HepG2 (cell line): ENCODE measurements around the gene LARP1. TPM values are rescaled to one million over a fixed set of nuclear protein-coding genes. Genes with fewer than 3 reads are reported as not detected.

Source experiments
- ARHGAP35 ChIP-seq: sonication (generic); formaldehyde crosslinking; IDR thresholded peaks from 2 replicates; pipeline ENCODE4 v1.9.0; 2022; ENCODE audit warnings: mild to moderate bottlenecking, inconsistent platforms, moderate library complexity, missing genetic modification reagents, borderline replicate concordance
- ARNT ChIP-seq: fragments of 450-650 bp; IDR thresholded peaks from 2 replicates; pipeline ENCODE4 v1.6.1; 2017
- ATAD3A ChIP-seq: sonication (generic); formaldehyde crosslinking; IDR thresholded peaks from 2 replicates; pipeline ENCODE4 v1.4.0; 2020; ENCODE audit warnings: missing genetic modification reagents
- ATRX ChIP-seq: sonication (generic); formaldehyde crosslinking; IDR thresholded peaks from 2 replicates; pipeline ENCODE4 v1.4.0; 2020; ENCODE audit warnings: missing genetic modification reagents, borderline replicate concordance
- BCL3 ChIP-seq: sonication (generic); formaldehyde crosslinking; IDR thresholded peaks from 2 replicates; pipeline ENCODE4 v1.5.1; 2020; ENCODE audit warnings: mild to moderate bottlenecking, missing genetic modification reagents, moderate library complexity
- CREM ChIP-seq, 2 experiments: sonication (generic) in 1 of 2; formaldehyde crosslinking in 1 of 2; IDR thresholded peaks; 2 replicates each; pipeline versions ENCODE4 v1.4.0 to v1.6.1; 2016 to 2020; ENCODE audit warnings: antibody characterized with exemption in 1 of 2, mild to moderate bottlenecking in 1 of 2, missing genetic modification reagents in 1 of 2
- ELF3 ChIP-seq: IDR thresholded peaks from 2 replicates; pipeline ENCODE4 v1.6.1; 2016; ENCODE audit warnings: missing genetic modification reagents, missing compliant biosample characterization
- GZF1 ChIP-seq: sonication (generic); formaldehyde crosslinking; IDR thresholded peaks from 2 replicates; pipeline ENCODE4 v1.5.1; 2020; ENCODE audit warnings: mild to moderate bottlenecking, missing genetic modification reagents
- MAX ChIP-seq: IDR thresholded peaks from 2 replicates; pipeline ENCODE4 v1.6.1; 2012; ENCODE audit warnings: inconsistent platforms
- MEIS1 ChIP-seq: sonication (generic); formaldehyde crosslinking; IDR thresholded peaks from 2 replicates; pipeline ENCODE4 v1.9.0; 2021; ENCODE audit warnings: mild to moderate bottlenecking, missing genetic modification reagents, moderate library complexity, borderline replicate concordance
- MXI1 ChIP-seq: IDR thresholded peaks from 3 replicates; pipeline ENCODE4 v1.6.1; 2012; ENCODE audit warnings: low read depth, low read length, inconsistent platforms, borderline replicate concordance
- PHB2 ChIP-seq: fragments of 450-650 bp; IDR thresholded peaks from 2 replicates; pipeline ENCODE4 v1.6.1; 2018; ENCODE audit not compliant: partially characterized antibody
- TAF1 ChIP-seq: sonication (generic); formaldehyde crosslinking; IDR thresholded peaks from 2 replicates; pipeline ENCODE4 v1.4.0; 2020; ENCODE audit warnings: missing genetic modification reagents
- TBP ChIP-seq: sonication (generic); formaldehyde crosslinking; IDR thresholded peaks from 2 replicates; pipeline ENCODE4 v1.5.0; 2020; ENCODE audit warnings: missing genetic modification reagents
- THYN1 ChIP-seq: sonication (generic); formaldehyde crosslinking; IDR thresholded peaks from 2 replicates; pipeline ENCODE4 v1.8.1; 2023; ENCODE audit warnings: low read depth, mild to moderate bottlenecking, moderate library complexity, missing genetic modification reagents, borderline replicate concordance
- ZNF143 ChIP-seq: sonication (generic); formaldehyde crosslinking; IDR thresholded peaks from 2 replicates; pipeline ENCODE4 v1.4.0; 2020; ENCODE audit warnings: missing genetic modification reagents
- ZNF232 ChIP-seq: sonication (generic); formaldehyde crosslinking; IDR thresholded peaks from 2 replicates; pipeline ENCODE4 v1.4.0; 2020; ENCODE audit warnings: missing genetic modification reagents, borderline replicate concordance
- ZNF263 ChIP-seq: sonication (generic); formaldehyde crosslinking; IDR thresholded peaks from 2 replicates; pipeline ENCODE4 v1.4.0; 2020; ENCODE audit warnings: missing genetic modification reagents
- ZNF335 ChIP-seq: sonication (generic); formaldehyde crosslinking; IDR thresholded peaks from 2 replicates; pipeline ENCODE4 v1.4.0; 2020; ENCODE audit warnings: missing genetic modification reagents
- ZNF446 ChIP-seq: sonication (generic); formaldehyde crosslinking; IDR thresholded peaks from 2 replicates; pipeline ENCODE4 v1.5.0; 2020; ENCODE audit warnings: mild to moderate bottlenecking, missing genetic modification reagents
- ZNF749 ChIP-seq: sonication (generic); formaldehyde crosslinking; IDR thresholded peaks from 2 replicates; pipeline ENCODE4 v1.8.0; 2022; ENCODE audit warnings: mild to moderate bottlenecking, missing genetic modification reagents, moderate library complexity, borderline replicate concordance
- ZNF776 ChIP-seq: sonication (generic); formaldehyde crosslinking; IDR thresholded peaks from 2 replicates; pipeline ENCODE4 v1.4.0; 2020; ENCODE audit warnings: mild to moderate bottlenecking, missing genetic modification reagents
- ZSCAN31 ChIP-seq: sonication (generic); formaldehyde crosslinking; IDR thresholded peaks from 2 replicates; pipeline ENCODE4 v1.5.0; 2020; ENCODE audit warnings: low read depth, mild to moderate bottlenecking, missing genetic modification reagents
- polyA plus RNA-seq, 8 experiments: library from polyadenylated mRNA; depleted of rRNA in 3 of 8; stranded (reverse) in 7 of 8; unstranded in 1 of 8; fragments of >200 nt; fragmentation: Illumina TruSeq in 4 of 8; extraction: Trizol in 4 of 8; gene quantifications; 2 replicates each; pipeline versions ENCODE4 v1.2.1 to v1.2.3, GENCODE V29; 2011 to 2016; ENCODE audit warnings: low read depth in 4 of 8, missing spikeins in 1 of 8, mixed read lengths in 1 of 8; ENCODE audit not compliant: insufficient read depth in 1 of 8
- total RNA-seq, 5 experiments: library from RNA; depleted of rRNA; stranded (reverse); fragments of >200 nt; fragmentation: Illumina TruSeq; extraction: Trizol; gene quantifications; 2 replicates each; pipeline ENCODE4 v1.2.3, GENCODE V29; 2016; ENCODE audit warnings: low read depth in 1 of 5
- TF ChIP-seq, protein P1 (sequence below): sonication (generic); formaldehyde crosslinking; IDR thresholded peaks from 2 replicates; pipeline ENCODE4 v1.5.0; 2020; ENCODE audit warnings: mild to moderate bottlenecking, missing genetic modification reagents
- TF ChIP-seq, protein P2 (sequence below): IDR thresholded peaks from 2 replicates; pipeline ENCODE4 v1.6.1; 2016; ENCODE audit warnings: control low read depth

The LARP1 gene
- total and polyA plus RNA-seq, 2 of the 13 experiments (the other 11 are each of a cell fraction or from before 2014, with no cell fraction given) = 45.2 to 61.4 TPM

DNA sequence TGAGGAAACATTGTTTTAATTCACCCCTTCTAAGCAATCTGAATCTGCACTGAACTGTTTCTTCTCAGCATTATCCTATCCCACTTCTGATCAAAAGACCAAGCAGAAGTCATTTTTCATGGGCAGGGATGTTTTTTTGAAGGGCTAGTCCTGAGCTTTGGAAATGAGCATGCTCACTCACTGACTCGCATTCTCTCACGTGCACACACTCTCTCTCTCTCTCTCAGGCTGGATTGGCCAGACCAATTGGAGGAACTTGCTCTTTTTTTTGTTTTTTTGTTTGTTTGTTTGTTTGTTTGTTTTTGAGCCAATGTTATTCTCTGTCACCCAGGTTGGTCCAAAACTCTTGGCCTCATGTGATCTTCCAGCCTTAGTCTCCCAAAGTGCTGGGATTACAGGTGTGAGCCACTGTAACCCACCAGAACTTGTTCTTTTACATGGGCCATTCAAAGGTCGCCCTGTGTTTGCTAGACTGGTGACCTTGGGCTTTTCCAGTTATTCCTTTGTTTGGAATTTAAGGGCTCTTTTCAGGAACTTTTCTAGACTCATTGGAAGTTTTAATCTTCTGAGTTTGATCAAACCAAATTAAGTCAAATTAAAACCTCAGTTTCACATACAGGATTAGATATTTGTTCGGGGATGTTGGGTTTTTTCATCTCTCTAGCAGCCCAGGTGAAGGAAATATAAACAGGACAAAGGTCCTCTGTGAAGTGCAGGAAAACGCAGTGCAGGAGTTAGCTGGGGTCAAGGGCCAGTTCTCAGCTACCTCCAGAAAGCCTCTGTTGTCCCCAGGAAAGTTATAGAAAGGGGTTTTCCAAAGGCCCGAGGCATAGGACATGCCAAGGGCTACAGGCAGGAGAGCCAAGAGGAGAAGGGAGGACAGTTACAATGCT is 82.1 kb downstream of the LARP1 start (continued):
- TF ChIP-seq BCL3 (CRISPR knock-in tag) (no peak), ZNF776 (CRISPR knock-in tag) (no peak), ZNF232 (CRISPR knock-in tag) (0 out of 2 replicates have a peak, but pooled peaks have one; percentile 42), PHB2 (no peak), TAF1 (CRISPR knock-in tag) (no peak), ZNF749 (CRISPR knock-in tag) (no peak; the same call in 1 of the 2 replicates), ZSCAN31 (0 out of 2 replicates have a peak, but pooled peaks have one; percentile 52), ZNF446 (CRISPR knock-in tag) (no peak), ZNF335 (CRISPR knock-in tag) (no peak), CREM (IDR thresholded peaks at IDR 0.05) (peak; percentile 54; the same call in 1 of the 2 replicates), CREM (CRISPR knock-in tag; IDR thresholded peaks at IDR 0.05) (no peak), ZNF143 (CRISPR knock-in tag) (peak; percentile 28; the same call in 1 of the 2 replicates), MEIS1 (CRISPR knock-in tag) (no peak), ATAD3A (no peak), ATRX (no peak), ARNT (no peak), THYN1 (no peak), ARHGAP35 (CRISPR knock-in tag) (no peak), GZF1 (CRISPR knock-in tag) (no peak), TBP (no peak), ZNF263 (CRISPR knock-in tag) (no peak), MAX (peak; percentile 6; the same call in 1 of the 2 replicates), ELF3 (CRISPR knock-in tag) (no peak), MXI1 (0 out of 3 replicates have a peak, but pooled peaks have one; percentile 18)
- TF ChIP-seq, protein P1, sequence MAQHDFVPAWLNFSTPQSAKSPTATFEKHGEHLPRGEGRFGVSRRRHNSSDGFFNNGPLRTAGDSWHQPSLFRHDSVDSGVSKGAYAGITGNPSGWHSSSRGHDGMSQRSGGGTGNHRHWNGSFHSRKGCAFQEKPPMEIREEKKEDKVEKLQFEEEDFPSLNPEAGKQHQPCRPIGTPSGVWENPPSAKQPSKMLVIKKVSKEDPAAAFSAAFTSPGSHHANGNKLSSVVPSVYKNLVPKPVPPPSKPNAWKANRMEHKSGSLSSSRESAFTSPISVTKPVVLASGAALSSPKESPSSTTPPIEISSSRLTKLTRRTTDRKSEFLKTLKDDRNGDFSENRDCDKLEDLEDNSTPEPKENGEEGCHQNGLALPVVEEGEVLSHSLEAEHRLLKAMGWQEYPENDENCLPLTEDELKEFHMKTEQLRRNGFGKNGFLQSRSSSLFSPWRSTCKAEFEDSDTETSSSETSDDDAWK (CRISPR knock-in tag) = no peak
- TF ChIP-seq, protein P2, sequence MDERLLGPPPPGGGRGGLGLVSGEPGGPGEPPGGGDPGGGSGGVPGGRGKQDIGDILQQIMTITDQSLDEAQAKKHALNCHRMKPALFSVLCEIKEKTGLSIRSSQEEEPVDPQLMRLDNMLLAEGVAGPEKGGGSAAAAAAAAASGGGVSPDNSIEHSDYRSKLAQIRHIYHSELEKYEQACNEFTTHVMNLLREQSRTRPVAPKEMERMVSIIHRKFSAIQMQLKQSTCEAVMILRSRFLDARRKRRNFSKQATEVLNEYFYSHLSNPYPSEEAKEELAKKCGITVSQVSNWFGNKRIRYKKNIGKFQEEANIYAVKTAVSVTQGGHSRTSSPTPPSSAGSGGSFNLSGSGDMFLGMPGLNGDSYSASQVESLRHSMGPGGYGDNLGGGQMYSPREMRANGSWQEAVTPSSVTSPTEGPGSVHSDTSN (CRISPR knock-in tag) = no peak
